Hematopoietic multipotent progenitor cell treated with erythropoietin and hydrocortisone succinate and interleukin-3 and kit ligand, for 4 days (in vitro differentiated cells): Measurements from ENCODE around the gene PELI2.

Experiments
- DNase-seq: peaks from one replicate; pipeline ENCODE4 v3.0.0-alpha.2; 2015

The PELI2 gene

DNA sequence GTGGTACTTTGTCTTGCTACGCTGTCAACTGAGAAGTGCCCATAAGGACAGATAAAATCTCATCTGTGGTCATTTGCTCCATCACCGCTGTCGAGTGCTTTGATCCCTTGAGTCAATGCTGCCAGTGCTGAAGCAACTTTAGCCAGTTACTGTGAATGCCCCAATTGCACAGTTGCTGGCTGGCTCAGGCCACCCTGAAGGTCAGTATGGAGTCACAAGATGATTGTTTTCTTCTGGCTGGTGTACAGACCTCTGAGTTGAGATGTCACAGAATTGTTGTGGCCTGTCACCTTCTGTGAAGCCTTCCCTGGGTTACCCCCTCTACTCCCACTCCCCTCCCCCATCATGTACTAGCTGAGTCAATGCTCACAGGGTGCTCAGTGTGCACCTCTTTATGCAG is 92.9 kb downstream of the PELI2 start:
- peak; percentile 70 for DNase-seq

DNA sequence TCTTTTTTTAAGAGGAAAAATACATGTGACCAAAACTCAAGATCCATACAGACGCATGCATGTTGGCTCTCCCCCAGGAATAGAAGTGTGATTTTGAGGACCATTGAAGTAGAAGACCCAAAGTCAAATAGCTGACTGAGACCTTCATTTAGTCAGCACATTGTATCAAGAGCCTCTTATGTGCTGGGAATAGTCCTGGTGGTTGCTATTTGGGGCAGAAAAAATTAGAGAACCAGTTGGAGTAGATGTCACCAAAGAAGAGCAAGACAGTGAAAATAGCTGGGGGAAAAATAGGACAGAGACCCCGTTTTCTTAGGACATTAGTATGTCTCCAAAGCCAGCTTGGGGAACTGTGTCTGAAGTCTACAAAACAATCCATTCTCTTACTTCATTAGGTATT is 93.6 kb downstream of the PELI2 start:
- DNase-seq: no peak

DNA sequence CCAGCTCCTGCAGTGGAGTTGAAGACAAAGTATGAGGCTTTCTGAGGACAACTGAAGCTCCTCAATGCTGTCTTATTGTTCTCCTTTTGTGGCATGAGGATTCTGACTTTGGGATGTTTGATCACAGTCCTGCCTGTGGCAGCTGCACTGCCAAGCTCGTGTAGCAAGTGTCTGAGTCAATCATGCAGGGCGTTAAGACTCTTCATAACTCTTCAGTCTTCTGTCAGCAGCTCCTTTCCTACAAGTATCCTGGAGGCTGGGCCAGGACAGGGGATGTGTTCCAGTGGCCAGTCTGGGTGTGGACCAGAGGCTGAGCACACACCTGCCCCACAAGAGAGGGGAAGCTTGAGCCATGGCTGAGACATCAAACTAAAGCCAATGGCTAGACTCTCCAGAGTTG is 94.3 kb downstream of the PELI2 start:
- no peak for DNase-seq

DNA sequence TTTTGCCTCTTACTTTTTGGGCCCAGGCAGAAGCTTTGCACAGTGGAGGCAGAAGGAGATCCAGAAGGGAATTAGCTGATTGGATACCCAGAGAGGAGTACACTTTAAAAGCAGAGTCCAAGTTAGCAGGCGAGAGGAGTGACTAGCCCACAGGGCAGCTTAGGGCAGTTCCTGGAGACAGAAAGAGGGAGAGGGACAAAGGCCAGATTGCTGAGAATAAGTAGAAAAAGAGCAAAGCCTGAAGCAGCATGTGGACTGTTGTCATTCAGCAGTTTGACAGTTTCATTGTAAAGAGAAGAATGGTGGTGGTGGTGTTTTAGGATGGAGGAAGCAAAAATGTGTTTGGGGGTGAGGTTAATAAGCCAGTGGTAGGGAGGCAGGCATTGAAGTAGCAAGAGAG is 95.1 kb downstream of the PELI2 start:
- DNase-seq: no peak

DNA sequence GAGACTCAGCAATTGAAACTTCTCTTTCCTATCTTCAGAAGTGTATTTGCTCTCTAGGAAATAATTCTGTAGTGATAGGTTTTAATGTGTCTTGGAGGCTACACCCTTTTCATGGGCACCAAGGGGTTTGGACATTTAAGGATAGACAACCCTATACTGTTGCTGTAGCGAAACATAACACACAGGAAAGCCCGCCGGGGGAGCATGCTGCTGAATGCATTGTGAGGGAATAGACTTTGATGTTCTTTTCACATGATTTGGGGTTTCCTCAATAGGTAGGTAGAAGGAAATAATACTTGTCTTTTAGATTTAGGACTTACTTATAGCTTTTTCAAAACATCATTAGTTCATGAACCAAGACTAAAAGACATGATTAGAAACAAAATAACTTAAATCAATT is 97.0 kb downstream of the PELI2 start:
- no peak for DNase-seq

DNA sequence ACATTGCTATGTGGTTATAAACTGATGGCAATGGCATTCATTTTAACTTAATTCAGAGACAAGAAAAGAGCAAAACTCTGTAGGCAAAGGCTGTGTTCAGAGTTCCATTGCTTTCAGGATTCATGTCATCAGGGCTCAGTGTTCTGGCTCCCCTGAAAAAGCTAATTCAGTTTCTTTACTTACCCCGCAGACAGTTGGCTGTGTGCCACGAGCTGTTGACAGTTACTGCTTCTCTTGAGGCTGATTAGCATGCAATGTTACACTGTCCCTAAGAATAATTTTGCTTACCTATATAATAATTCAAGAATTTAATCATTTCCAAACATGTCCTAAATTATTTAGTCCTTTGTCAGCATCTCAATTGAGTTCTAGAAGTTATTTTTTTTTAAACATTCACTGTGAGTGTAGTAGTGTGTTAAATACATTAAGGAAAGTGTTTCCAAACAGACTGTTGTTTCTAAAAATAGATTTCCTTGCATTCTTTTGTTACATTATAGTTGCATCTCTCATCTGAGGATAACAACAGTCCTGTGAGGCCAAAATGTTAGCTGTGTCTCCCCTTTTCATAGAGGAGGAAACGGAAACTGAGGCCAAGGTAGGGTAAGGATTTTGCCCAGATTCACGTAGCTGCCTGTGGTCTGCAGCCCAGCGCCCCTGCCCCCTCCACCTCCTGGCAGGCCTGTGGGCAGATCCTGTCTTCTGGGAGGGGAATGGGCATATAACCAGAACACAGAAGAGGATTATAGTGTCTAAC is 98.6 kb downstream of the PELI2 start:
- DNase-seq: peak; percentile 93

DNA sequence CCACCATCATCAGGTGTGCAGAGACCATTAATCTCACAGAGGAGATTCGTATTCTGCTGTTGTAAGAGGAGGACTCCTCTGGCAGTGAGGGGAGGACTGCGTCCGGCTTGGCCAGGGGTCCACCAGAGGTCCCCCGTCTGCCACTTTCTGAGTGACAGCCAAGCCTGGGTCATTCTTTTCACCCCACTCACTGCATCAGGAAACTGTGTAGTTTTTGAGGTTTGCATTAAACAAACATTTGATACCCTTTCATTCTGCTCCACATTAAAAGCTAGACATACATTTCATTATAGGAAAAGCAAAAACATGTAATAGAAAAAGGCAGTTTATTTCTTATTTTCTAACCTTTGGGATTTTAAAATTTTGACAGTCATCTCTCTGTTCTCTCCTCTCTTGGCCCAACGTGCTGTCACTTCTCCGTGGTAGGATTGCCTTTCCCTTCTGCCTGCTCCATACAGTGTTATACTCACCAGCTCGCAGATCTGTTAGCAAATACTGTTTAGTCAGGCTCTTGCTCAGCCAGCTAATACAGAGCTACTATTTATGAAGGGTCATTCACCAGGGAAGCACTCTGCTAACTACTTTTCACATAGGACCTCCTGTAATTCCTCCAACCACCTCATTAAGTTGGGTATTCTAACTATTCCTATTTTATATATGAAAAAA is 99.3 kb downstream of the PELI2 start:
- peak; percentile 43 for DNase-seq

DNA sequence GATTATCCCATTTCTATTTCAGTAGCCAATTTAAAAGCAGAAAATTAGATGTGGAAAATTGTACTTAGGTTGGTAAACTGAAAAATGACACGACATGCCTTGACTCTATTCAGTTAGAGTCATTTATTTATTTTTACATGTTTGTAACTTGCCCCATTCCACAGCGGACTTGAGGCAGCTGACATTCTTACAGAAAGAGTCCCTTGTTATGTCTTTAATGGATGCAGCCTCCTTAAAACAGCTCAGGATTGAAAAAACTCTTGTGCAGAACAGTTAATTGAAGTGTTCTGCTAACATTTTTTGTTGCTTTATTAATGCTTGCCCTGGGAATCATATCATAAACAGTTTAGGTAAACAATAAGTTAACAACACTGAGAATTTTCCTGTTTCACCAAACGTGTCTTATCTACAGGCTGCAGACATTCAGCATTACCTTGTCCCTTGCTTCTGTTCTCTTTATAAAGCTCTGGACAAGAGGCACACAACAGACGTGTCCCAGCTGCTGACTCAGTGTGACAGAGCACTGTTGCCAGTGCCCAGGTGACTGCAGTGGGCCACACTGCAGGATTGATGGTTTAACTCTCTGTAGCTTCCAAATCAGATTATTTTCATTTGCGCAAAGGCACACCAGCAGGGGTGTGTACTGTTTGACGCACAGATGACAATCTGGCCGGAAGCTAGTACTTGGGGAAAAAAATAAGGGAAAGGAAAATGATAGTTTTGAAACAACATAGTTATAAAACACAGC is 101.6 kb downstream of the PELI2 start:
- DNase-seq: peak; percentile 83

DNA sequence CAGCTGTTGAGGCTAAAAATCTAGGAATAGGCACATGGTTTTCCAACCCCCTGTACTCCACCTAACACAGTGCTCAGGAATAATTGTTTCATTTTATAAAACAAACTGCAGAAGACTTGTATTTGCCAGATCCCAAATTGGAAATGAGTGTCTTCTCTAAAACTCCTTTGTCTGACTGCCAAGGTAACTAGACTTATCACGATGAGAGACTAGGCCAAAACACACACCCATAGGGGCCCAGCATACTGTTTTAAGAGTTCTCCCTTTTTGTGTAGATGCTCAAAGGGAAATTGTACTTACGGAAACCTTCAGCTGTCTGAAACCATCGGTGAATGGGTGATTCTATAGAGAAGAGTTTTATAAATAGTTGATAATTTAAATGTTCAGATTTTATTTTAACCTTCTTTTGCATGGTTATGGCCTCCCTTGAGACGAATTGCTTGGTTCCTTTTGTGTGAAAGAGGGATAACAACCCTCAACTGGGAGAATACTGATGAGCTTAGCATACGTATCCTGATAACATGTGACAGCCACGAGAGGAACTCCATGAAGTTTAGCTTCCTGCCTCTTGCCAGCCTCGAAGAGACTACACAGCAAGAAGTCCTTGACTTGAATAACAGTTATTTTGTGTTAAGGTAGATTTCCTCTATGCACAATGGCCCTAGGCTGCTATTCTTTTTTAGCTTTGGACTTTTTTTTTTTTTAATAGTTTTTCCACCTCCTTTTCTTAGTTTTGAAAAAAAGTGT is 103.3 kb downstream of the PELI2 start:
- DNase-seq: no peak

DNA sequence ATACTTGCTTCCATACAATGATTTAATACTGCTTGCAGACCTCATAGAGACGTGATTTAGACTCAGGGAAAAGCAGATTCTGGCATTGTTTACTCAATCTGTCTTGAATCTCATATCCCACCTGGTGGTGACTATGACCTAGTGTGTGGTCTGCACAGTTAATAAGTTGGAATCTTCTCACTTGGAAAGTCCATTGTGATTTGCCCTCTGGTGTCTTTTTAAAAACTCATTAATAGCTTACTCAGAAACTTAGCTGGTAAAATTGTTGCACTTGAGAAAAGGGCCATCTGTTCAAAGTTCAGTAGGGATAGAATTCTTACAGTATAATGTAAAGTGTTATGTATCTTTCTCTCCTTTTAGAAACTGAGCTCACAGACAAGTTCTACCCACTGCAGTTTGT is 106.0 kb downstream of the PELI2 start:
- DNase-seq: no peak

DNA sequence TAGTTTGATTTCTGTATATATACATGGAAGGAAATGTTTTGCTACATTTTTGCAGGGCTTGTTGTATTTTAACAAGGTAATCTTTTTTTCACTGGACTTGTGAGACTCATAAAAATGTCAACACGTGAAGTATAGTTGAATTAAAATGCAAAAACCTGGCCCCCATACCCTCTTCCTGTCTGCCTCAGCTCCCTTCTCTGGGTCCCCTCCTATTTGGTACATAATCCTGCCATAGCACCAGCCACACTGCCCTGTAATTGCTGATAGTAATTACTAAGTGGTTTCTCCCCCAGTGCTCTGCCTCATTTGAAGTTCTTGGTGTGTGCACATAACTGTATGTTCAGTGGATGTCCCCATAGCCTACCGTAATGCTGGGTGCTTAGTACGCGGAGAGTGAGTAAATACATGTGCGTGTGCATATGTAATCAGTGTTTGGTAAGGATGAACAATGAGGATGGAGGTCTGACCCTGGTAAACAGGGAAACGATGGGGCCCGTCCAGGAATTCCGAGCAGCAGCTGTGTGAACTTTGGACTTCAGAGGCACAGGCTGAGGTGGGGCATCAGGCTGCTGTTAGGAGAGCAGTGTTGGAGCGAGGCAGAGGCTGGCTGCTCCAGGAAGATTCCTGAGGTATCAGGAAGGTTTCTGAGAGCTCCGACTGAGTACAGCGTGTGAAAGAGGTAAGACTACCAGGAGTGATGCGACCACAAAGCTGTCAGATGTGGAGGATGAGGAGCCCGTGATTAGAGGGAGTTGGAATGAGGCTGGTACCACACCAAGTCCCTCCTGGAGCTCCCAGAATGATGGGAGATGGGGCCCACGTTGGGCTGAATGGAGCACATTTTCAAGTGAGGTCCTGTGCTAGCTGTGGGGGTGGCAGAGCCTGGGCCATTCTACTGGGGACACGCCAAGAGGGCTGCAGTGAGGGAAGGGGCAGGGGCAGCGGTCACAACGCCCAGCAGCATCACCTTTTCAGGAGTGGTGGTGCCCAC is 106.8 kb downstream of the PELI2 start:
- no peak for DNase-seq

DNA sequence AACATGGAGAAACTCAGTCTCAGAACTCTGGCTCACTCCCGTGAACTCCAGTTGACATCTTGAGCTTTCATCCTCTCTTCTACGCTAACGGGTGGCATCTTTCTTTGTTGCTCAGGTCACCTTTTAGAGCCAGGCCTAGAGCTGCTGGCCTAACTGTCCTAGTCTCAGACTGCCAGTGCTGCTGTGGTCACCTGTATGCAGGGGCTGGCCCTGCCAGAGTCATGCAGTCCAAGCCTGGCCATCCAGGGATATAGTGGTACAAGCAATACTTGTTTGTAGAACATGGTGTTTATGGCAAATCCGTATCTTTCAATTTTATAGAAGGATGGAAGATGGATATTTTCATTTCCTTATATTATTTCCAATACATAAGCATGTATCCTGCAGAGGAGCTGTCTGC is 117.2 kb downstream of the PELI2 start:
- DNase-seq: no peak

DNA sequence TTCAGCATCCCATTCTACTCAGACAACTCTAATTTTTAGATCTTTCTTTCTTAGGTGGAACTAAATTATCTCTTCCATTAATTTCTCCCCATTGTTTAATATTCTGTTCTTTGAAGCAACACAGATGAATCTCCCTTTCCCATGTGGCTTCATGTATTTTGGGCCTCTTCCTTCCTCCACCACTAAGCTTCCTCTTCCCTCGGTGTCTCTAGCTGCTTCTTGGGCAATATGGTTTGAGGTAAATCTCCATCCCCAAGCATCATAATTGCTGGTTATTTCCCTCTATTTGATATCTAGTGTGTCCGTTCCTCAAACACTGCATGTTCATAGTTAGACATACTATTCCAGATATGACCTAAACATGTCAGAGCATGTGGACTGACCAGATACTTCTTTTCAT is 119.2 kb downstream of the PELI2 start:
- peak; percentile 50 for DNase-seq

DNA sequence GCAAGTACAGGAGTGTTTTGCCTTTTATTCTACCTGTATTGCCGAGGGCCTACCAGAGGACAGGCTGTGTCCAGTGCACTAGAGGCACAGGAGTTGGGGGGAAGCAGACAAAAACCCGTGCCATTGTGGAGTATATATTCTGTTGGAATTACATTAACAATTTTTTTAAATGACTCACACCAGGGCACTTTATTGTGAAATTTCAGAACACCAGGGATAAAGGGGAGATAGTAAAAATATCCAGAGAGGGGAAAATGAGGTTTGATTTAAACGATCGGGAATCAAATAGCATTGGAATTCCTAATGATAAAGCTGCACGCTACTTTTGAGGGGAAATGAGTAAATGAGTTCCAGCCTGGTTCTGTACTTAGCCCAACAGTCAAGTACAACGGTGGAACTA is 123.2 kb downstream of the PELI2 start:
- DNase-seq: no peak

DNA sequence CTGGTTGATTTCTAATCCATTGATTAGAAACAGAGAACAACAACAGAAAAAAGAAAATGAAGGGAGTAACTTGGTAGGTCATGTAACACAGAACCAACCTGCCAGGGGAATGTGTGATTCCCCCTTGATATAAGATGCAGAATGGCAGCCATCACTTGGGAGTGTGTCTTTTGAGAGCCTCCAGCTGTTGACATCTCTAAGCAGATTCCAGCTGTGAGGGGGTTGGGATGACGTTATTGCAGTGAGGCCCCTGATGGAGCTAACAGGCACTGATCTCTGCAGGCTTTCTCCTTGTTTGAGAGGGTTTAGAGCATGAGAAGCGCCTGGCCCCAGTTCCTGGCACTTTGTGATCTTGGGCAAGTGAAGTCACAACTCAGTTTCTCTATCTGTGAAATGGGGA is 124.9 kb downstream of the PELI2 start:
- no peak for DNase-seq

DNA sequence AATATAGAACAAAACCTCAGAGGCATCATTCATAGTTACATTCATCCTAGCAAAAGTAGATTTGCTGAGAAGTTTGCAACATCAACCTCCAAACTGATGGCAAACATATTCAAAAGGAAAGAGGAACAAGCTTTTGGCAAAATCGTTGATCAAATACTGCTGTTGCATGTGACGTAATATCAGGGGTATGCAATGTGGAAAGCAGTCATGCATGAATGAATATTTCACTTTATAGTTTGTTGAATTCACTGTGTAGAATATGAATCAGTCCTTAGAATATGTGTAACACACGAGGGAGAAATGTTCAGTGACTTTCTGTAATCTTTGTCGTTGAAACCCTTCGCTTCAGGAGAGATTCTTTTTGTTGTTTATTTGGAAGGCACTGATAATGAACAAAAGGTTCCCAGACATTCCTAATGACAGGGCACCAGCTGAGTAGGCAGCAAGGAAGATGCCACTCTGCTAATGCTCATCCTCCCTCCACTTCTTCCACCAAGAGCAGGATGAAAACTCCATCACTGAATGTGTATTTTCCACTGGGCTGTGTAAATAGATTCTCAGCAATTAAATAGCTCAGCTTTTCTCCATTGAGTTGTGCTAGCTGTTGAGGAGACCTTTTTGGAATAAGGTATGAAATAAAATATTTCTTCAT is 126.1 kb downstream of the PELI2 start:
- peak; percentile 75 for DNase-seq

DNA sequence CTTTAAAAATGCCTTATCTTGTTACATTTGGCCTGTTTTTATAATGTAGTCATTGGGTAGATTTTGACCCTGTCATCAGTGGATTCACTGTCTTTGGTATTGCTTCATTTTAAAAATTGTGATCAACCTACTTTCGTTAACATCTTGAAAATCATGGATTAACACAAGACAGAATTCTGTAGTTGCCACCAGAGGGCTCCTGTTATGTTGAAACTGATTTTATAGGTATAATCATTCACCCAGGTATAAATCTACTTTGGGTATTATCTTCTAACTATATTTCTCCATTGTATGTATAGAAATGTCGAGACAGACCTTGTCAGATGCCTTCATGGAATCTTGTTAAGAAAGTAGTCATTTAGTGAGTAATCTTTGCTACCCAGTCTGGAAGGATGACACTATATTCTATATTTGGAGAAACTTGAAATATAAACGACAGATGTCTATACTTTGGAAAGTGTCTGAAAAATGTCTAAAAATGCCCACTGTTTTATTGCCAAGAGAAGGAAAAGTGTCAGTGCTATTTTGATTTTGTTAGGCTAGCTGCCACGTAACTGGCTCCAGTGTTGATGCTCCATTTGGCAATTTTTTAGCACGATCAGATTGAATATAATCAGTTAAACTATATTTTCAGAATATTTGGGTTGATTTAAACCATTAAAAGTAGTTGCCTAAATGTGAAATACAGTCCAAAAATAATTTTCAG is 129.4 kb downstream of the PELI2 start:
- peak; percentile 38 for DNase-seq

DNA sequence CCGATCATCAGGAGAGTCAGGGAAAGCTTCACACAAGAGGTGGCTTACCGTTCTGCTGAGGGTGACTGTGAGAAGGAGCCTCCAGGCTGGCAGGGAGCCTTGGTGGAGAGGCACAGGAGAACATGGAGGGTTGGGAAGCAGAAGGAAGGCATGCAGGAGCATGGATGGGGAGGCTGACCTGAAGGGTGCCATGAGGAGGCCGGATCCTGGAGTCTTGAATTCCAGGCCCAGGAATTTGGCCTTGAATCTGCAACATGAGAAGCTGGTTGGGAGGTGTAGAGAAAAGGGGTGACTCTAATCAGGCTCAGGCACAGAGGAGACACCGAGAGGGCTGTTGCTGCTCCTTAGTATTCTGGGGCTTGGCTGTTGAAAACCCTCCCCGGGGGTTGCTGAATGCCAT is 130.2 kb downstream of the PELI2 start:
- no peak for DNase-seq

DNA sequence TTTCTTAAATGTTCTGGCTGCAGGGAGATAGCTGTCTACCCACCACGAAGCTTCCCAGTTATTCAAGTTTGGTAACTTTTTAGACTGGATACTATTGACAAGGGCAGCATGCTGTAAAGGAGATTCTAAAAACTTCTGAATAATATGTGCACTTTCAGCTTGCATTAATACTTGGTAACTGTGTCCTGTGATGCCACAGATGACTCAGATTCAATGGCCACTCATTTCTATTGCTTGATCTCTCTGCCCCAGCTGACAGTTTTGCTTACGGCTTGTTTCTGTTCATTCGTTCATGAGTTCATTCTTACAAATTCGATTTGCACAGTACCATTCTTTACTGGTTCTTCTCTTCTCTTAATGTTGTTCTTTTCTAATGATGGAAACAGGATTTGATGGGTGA is 142.8 kb downstream of the PELI2 start:
- DNase-seq: no peak

DNA sequence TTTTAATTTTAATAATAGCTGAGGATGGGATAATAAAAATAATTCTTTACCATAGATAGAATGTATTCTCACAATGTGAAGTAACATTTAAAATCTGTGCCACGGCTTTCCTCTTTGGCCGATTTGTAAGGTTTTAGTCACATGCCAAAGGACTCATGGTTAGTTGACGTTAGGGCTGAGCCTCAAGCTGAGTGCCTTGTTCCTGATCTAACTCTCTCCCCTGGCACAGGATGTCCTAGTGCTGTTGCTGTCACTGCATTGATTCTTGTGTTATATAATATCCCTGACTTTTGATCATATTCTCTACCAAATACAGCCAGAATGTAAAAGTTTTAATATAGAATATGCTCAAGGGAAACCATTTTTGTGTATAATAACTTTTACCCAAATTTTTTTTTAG is 144.3 kb downstream of the PELI2 start:
- DNase-seq: no peak

DNA sequence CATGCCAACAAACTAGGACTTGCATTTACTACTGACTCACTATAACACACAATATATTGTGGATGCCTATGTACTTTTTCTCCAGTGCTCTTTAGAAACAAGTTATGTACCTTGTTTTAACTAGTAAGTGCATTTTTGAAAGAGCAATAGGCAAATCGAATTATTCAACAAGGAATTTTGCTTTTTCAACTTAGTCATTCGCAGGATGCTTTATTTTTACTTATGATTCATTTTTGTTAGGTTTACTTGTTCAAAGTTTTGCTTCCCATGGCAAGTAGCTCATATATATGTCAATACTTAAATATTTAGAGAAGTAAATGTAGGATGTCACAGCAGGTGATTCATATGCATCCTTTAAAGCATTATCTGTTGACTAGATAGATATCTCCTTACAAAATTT is 149.8 kb downstream of the PELI2 start:
- DNase-seq: no peak
